Stimulated activated naive CD8-positive, alpha-beta T cell treated with anti-CD3 and anti-CD28 coated beads, Interleukin-15, amount 100 ng/mL, for 72 hours (primary cell): ENCODE data around the gene DACH1.

Experiments used
- ATAC-seq: fragments of 150-1000 bp; cut with Tn5 transposase; 2 replicates; pipeline ENCODE4 v1.10.0; 2021; ENCODE audit warnings: mild to moderate bottlenecking, moderate library complexity
- DNase-seq, 2 donors: peaks; one replicate each; pipeline ENCODE4 v3.0.0; 2021 to 2022
- H3K27ac Mint-ChIP-seq, 2 donors: one replicate each; pipeline ENCODE4 v1.8.0; 2022; ENCODE audit warnings: mild to moderate bottlenecking in 2 of 2, mixed read lengths in 2 of 2, moderate library complexity in 2 of 2
- H3K27me3 Mint-ChIP-seq: one replicate; pipeline ENCODE4 v1.8.0; 2022; ENCODE audit warnings: mixed read lengths
- H3K4me1 Mint-ChIP-seq: one replicate; pipeline ENCODE4 v1.8.0; 2022; ENCODE audit warnings: mild to moderate bottlenecking, mixed read lengths
- H3K4me3 Mint-ChIP-seq, 2 donors: one replicate each; pipeline ENCODE4 v1.8.0; 2022; ENCODE audit warnings: mild to moderate bottlenecking in 2 of 2, mixed read lengths in 2 of 2, moderate library complexity in 1 of 2
- H3K9me3 Mint-ChIP-seq, 2 donors: one replicate each; pipeline ENCODE4 v1.8.0; 2022; ENCODE audit warnings: mixed read lengths in 2 of 2

DACH1 gene

GRCh38 chr13:71727662-71728061 lies 139.3 kb downstream of the DACH1 start:
- no peak overlapping the region for H3K27ac Mint-ChIP-seq
- no peaks in the 10 kb centered on the region for H3K9me3 Mint-ChIP-seq
- ATAC-seq: no peak
- no peak for DNase-seq
- no peak overlapping the region for H3K4me3 Mint-ChIP-seq
- H3K27me3 Mint-ChIP-seq: no peaks in the 10 kb centered on the region
- H3K4me1 Mint-ChIP-seq: no peaks in the 10 kb centered on the region

- H3K4me1 Mint-ChIP-seq: no peaks in the 10 kb centered on the region
- no peaks in the 10 kb centered on the region for H3K27me3 Mint-ChIP-seq
- no peak for ATAC-seq
- H3K9me3 Mint-ChIP-seq: no peaks in the 10 kb centered on the region
- no peak for DNase-seq
- no peak overlapping the region for H3K27ac Mint-ChIP-seq
- no peak overlapping the region for H3K4me3 Mint-ChIP-seq
Observed at GRCh38 chr13:71727042-71727441, 140.0 kb downstream of the DACH1 start.

GRCh38 chr13:71722206-71722605 lies 144.8 kb downstream of the DACH1 start:
- Mint-ChIP-seq H3K4me3 (no peak overlapping the region), H3K27ac (no peak overlapping the region), H3K27me3 (no peaks in the 10 kb centered on the region), H3K4me1 (no peaks in the 10 kb centered on the region), H3K9me3 (peaks cover 0 to 3% of the 10 kb centered on the region in 2 donors)
- ATAC-seq (no peak), DNase-seq (no peak)

- ATAC-seq (no peak), DNase-seq (no peak)
- H3K9me3 Mint-ChIP-seq: peaks cover 0 to 3% of the 10 kb centered on the region in 2 donors
- H3K4me1 Mint-ChIP-seq: no peaks in the 10 kb centered on the region
- H3K4me3 Mint-ChIP-seq: no peak overlapping the region
- H3K27me3 Mint-ChIP-seq: no peaks in the 10 kb centered on the region
- no peak overlapping the region for H3K27ac Mint-ChIP-seq
Observed at GRCh38 chr13:71721104-71721503, 145.9 kb downstream of the DACH1 start.

- no peak overlapping the region for H3K27ac Mint-ChIP-seq
- no peaks in the 10 kb centered on the region for H3K27me3 Mint-ChIP-seq
- no peak overlapping the region for H3K4me3 Mint-ChIP-seq
- ATAC-seq: no peak
- H3K4me1 Mint-ChIP-seq: no peaks in the 10 kb centered on the region
- no peak for DNase-seq
- H3K9me3 Mint-ChIP-seq: peaks cover 0 to 3% of the 10 kb centered on the region in 2 donors
Observed at GRCh38 chr13:71718931-71719330, 148.1 kb downstream of the DACH1 start.

- Mint-ChIP-seq H3K4me3 (no peak overlapping the region), H3K9me3 (peaks cover 0 to 3% of the 10 kb centered on the region in 2 donors), H3K4me1 (no peaks in the 10 kb centered on the region), H3K27me3 (no peaks in the 10 kb centered on the region), H3K27ac (no peak overlapping the region)
- DNase-seq (no peak), ATAC-seq (no peak)
Observed at GRCh38 chr13:71714802-71715375, 152.1 kb downstream of the DACH1 start.

- Mint-ChIP-seq H3K27me3 (no peaks in the 10 kb centered on the region), H3K9me3 (no peaks in the 10 kb centered on the region), H3K4me3 (no peak overlapping the region), H3K27ac (no peak overlapping the region), H3K4me1 (no peaks in the 10 kb centered on the region)
- ATAC-seq (no peak), DNase-seq (no peak)
Observed at GRCh38 chr13:71712988-71713653, 153.9 kb downstream of the DACH1 start.

- no peak overlapping the region for H3K27ac Mint-ChIP-seq
- no peak overlapping the region for H3K4me3 Mint-ChIP-seq
- H3K27me3 Mint-ChIP-seq: no peaks in the 10 kb centered on the region
- DNase-seq (no peak), ATAC-seq (no peak)
- H3K4me1 Mint-ChIP-seq: no peaks in the 10 kb centered on the region
- no peaks in the 10 kb centered on the region for H3K9me3 Mint-ChIP-seq
Observed at GRCh38 chr13:71704656-71705055, 162.3 kb downstream of the DACH1 start.

GRCh38 chr13:71703138-71703537 lies 163.9 kb downstream of the DACH1 start:
- Mint-ChIP-seq H3K9me3 (no peaks in the 10 kb centered on the region), H3K4me1 (no peaks in the 10 kb centered on the region), H3K27me3 (no peaks in the 10 kb centered on the region), H3K4me3 (no peak overlapping the region), H3K27ac (no peak overlapping the region)
- no peak for DNase-seq
- ATAC-seq: no peak

GRCh38 chr13:71702253-71702652 lies 164.8 kb downstream of the DACH1 start:
- no peak for DNase-seq
- no peaks in the 10 kb centered on the region for H3K4me1 Mint-ChIP-seq
- H3K27me3 Mint-ChIP-seq: no peaks in the 10 kb centered on the region
- no peak overlapping the region for H3K27ac Mint-ChIP-seq
- ATAC-seq: no peak
- no peaks in the 10 kb centered on the region for H3K9me3 Mint-ChIP-seq
- no peak overlapping the region for H3K4me3 Mint-ChIP-seq

GRCh38 chr13:71701741-71702140 lies 165.3 kb downstream of the DACH1 start:
- no peaks in the 10 kb centered on the region for H3K27me3 Mint-ChIP-seq
- no peaks in the 10 kb centered on the region for H3K4me1 Mint-ChIP-seq
- H3K9me3 Mint-ChIP-seq: no peaks in the 10 kb centered on the region
- ATAC-seq (no peak), DNase-seq (no peak)
- H3K4me3 Mint-ChIP-seq: no peak overlapping the region
- H3K27ac Mint-ChIP-seq: no peak overlapping the region

- Mint-ChIP-seq H3K27me3 (no peaks in the 10 kb centered on the region), H3K9me3 (no peaks in the 10 kb centered on the region), H3K4me3 (no peak overlapping the region), H3K27ac (no peak overlapping the region), H3K4me1 (no peaks in the 10 kb centered on the region)
- ATAC-seq (no peak), DNase-seq (no peak)
Observed at GRCh38 chr13:71699342-71699741, 167.7 kb downstream of the DACH1 start.

- ATAC-seq: no peak
- no peak overlapping the region for H3K27ac Mint-ChIP-seq
- DNase-seq: no peak
- H3K4me3 Mint-ChIP-seq: no peak overlapping the region
- H3K27me3 Mint-ChIP-seq: no peaks in the 10 kb centered on the region
- no peaks in the 10 kb centered on the region for H3K4me1 Mint-ChIP-seq
- H3K9me3 Mint-ChIP-seq: no peaks in the 10 kb centered on the region
Observed at GRCh38 chr13:71695662-71696061, 171.3 kb downstream of the DACH1 start.

- ATAC-seq (no peak), DNase-seq (no peak)
- H3K4me1 Mint-ChIP-seq: no peaks in the 10 kb centered on the region
- H3K27me3 Mint-ChIP-seq: no peaks in the 10 kb centered on the region
- no peak overlapping the region for H3K4me3 Mint-ChIP-seq
- H3K27ac Mint-ChIP-seq: no peak overlapping the region
- H3K9me3 Mint-ChIP-seq: no peaks in the 10 kb centered on the region
Observed at GRCh38 chr13:71685072-71685471, 181.9 kb downstream of the DACH1 start.

- ATAC-seq (no peak), DNase-seq (no peak)
- Mint-ChIP-seq H3K9me3 (no peaks in the 10 kb centered on the region), H3K27me3 (no peaks in the 10 kb centered on the region), H3K4me3 (no peak overlapping the region), H3K4me1 (no peaks in the 10 kb centered on the region), H3K27ac (no peak overlapping the region)
Observed at GRCh38 chr13:71681901-71682613, 184.9 kb downstream of the DACH1 start.

GRCh38 chr13:71677124-71677523 lies 189.9 kb downstream of the DACH1 start:
- Mint-ChIP-seq H3K4me3 (no peak overlapping the region), H3K4me1 (no peaks in the 10 kb centered on the region), H3K27me3 (no peaks in the 10 kb centered on the region), H3K27ac (no peak overlapping the region), H3K9me3 (no peaks in the 10 kb centered on the region)
- no peak for DNase-seq
- no peak for ATAC-seq
